Measurements from ENCODE around the gene ARHGEF4.

Gene ARHGEF4

DNA sequence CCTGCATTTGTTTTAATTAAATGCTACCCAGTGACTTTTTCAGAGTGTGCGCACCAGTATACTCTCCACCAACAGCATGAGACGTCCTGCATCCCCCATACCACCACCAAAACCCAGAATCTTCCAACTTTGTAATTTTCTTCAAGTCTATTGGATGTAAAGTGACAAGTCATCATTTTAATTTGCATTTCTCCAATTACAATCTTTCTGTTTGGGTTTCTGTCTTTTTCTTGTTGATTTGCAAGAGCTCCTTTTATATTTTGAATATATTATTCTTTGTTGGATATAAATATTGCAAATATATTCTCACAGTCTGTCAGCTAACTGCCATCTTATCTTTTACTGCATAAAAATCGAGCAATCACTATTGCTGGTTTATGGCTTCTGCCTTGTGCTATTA lies 160.0 kb downstream of the ARHGEF4 start:
- intact Hi-C loops (cut with DNase I; ENCODE audit: low total_unique reads): no loop called here
- Histone ChIP-seq H3K27ac (no peak overlapping the region), H3K4me1 (no peaks in the 10 kb centered on the region), H3K27me3 (no peaks in the 10 kb centered on the region), H3K36me3 (no peaks in the 10 kb centered on the region), H3K4me3 (no peak overlapping the region), H3K9me3 (no peaks in the 10 kb centered on the region)
- TF ChIP-seq, protein P1, sequence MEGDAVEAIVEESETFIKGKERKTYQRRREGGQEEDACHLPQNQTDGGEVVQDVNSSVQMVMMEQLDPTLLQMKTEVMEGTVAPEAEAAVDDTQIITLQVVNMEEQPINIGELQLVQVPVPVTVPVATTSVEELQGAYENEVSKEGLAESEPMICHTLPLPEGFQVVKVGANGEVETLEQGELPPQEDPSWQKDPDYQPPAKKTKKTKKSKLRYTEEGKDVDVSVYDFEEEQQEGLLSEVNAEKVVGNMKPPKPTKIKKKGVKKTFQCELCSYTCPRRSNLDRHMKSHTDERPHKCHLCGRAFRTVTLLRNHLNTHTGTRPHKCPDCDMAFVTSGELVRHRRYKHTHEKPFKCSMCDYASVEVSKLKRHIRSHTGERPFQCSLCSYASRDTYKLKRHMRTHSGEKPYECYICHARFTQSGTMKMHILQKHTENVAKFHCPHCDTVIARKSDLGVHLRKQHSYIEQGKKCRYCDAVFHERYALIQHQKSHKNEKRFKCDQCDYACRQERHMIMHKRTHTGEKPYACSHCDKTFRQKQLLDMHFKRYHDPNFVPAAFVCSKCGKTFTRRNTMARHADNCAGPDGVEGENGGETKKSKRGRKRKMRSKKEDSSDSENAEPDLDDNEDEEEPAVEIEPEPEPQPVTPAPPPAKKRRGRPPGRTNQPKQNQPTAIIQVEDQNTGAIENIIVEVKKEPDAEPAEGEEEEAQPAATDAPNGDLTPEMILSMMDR (IDR thresholded peaks at IDR 0.05): no peak
- no peak for DNase-seq

DNA sequence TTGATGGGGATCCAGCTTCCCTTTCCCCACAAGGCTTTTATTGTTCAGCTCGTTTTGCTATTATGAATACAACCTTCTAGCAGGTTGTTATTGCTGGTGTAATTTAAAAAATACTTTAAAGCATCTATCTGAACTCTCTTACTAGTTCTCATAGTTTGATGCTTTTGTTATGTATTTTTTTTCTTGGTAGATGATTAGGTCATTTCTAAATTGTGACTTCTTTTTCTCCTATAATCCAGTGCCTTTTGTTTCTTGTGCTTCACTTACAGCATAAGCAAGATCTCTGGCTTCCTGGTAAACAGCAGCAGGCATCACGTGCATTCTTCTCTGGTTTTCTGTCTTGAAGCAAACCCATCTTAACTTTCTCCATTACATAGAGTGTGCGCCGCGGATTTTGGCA lies 160.5 kb downstream of the ARHGEF4 start:
- Histone ChIP-seq H3K27ac (no peak overlapping the region), H3K9me3 (no peaks in the 10 kb centered on the region), H3K36me3 (no peaks in the 10 kb centered on the region), H3K27me3 (peaks cover 0 to 3% of the 10 kb centered on the region in 2 donors), H3K4me3 (no peak overlapping the region), H3K4me1 (no peaks in the 10 kb centered on the region)
- DNase-seq: no peak
- TF ChIP-seq, protein P1 (IDR thresholded peaks at IDR 0.05): no peak
- intact Hi-C loops (cut with DNase I; ENCODE audit: low total_unique reads): no loop called here

DNA sequence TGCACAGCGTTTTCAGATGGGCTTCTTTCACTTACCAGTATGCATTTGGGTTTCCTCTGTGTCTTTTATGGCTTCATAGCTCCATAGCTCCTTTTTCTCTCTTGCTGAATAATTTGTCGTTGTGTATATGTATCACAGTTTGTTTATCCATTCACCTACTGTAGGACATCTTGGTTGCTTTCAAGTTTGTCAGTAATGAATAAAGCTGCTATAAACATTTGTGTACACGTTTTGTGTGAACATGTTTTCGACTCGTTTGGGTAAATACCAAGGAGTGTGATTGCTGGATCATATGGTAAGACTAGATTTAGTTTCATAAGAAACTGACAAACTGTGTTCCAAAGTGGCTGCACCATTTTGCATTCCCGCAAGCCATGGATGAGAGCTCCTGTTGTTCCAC lies 161.8 kb downstream of the ARHGEF4 start:
- no peak overlapping the region for H3K4me3 ChIP-seq
- intact Hi-C loops (cut with DNase I; ENCODE audit: low total_unique reads): no loop called here

DNA sequence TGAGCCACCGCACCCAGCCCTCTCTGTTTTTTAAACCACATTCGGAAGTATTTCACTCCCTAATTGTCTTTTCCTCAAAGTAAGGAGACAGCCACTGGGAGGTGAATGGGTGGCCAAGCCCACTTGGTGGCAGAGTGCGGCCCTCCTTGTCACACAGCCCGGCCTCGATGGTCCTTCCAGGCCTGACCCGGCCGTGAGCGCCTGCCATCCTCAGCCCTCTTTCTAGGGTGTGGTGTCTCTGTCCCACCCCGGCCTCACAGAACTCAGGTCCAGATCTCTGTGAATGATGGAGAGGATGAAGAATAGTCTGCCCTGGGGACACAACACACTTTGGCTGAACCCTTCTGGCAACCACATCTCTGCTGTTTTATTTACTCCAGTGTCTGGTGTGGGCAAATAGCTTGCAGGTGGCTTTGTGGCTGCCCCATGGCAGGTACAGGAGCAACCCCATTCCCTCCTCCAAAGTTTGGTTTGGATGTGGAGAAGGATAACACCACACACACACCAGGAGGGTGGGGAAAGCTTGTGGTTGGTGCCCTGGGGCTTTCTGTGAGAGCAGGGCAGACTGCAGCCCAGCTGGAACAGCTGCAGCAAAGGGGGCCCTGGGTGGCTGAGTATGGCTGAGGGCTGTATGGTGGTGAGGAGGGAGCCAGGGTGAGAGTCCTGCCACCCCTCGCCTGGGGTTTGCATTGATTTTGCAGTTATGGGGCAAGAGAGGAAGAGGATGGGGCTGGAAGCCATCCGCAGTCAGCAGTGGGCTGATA lies 167.9 kb downstream of the ARHGEF4 start:
- TF ChIP-seq, protein P1 (IDR thresholded peaks at IDR 0.05): no peak
- no peak overlapping the region for H3K4me3 ChIP-seq
- intact Hi-C loops (cut with DNase I; ENCODE audit: low total_unique reads): no loop called here
- DNase-seq: no peak
- no peaks in the 10 kb centered on the region for H3K36me3 ChIP-seq
- H3K27ac ChIP-seq: no peak overlapping the region
- H3K27me3 ChIP-seq: peaks cover 0 to 3% of the 10 kb centered on the region in 2 donors
- no peaks in the 10 kb centered on the region for H3K4me1 ChIP-seq
- no peaks in the 10 kb centered on the region for H3K9me3 ChIP-seq

More for the DNA sequence above, 161.8 kb downstream of the ARHGEF4 start:
- H3K36me3 ChIP-seq: no peaks in the 10 kb centered on the region
- peaks cover 0 to 3% of the 10 kb centered on the region in 2 donors for H3K27me3 ChIP-seq
- no peaks in the 10 kb centered on the region for H3K9me3 ChIP-seq
- no peak overlapping the region for H3K27ac ChIP-seq
- no peak for DNase-seq
- TF ChIP-seq, protein P1 (IDR thresholded peaks at IDR 0.05): no peak
- no peaks in the 10 kb centered on the region for H3K4me1 ChIP-seq

DNA sequence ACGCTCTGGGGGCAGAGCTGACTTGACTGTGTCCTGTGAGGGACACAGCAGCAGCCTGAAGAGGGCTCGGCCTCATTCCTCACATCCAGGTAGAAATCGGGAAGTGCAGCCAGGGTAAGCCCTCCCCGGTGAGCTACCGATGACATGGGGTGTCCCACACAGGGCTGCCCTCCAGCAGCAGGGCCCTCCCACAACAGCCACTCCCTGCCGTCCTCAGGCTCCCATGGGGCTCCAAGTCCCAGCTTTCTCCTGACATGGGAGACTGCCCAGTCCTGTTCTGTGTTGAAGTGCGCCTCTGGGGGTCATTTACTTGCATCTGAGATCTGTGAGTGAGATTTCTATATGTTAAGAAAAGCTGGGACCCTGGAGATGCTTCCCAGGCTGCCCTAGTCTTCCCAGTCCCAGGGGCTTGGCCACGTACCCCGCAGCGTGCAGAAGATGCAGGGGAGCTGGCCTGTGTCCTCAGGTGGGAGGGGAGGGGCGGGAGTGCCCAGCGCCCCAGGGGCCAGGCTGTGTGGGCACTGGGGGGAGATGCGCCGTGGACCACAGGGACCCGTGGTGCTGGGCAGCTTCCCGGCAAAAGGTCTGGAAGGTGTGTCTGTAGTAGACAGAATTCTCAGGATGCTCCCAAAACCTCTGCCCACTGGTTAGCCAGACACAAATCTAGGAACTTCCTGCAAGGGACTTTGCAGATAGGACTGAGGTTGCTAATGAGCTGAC lies 168.7 kb downstream of the ARHGEF4 start:
- Histone ChIP-seq H3K36me3 (no peaks in the 10 kb centered on the region), H3K4me3 (no peak overlapping the region), H3K9me3 (no peaks in the 10 kb centered on the region), H3K27ac (no peak overlapping the region), H3K27me3 (peaks cover 0 to 3% of the 10 kb centered on the region in 2 donors), H3K4me1 (no peaks in the 10 kb centered on the region)
- TF ChIP-seq, protein P1 (IDR thresholded peaks at IDR 0.05): no peak
- DNase-seq: no peak
- intact Hi-C loops (cut with DNase I; ENCODE audit: low total_unique reads): no loop called here
